Smooth muscle cell (in vitro differentiated cells): Measurements from ENCODE around the gene JAKMIP2. TPM values are rescaled to one million over a fixed set of nuclear protein-coding genes. Genes with fewer than 3 reads are reported as not detected.

ENCODE experiments used
- DNase-seq: peaks from one replicate; lab custom pipeline; 2025; ENCODE audit not compliant: unreplicated experiment; lab: John Stamatoyannopoulos, UW
- H2AFZ ChIP-seq: fragments of 200-600 bp; sonication (generic); 2 replicates; pipeline ENCODE4 v1.6.0; 2016; ENCODE audit warnings: antibody characterized with exemption, low read depth, mild to moderate bottlenecking
- H3F3A ChIP-seq: fragments of 200-600 bp; sonication (generic); 2 replicates; pipeline ENCODE4 v1.6.0; 2017; ENCODE audit warnings: antibody characterized with exemption, low read depth
- H3K27ac ChIP-seq: fragments of 200-600 bp; sonication (generic); 2 replicates; pipeline ENCODE4 v1.5.1; 2016; ENCODE audit warnings: low read depth, mild to moderate bottlenecking
- H3K27me3 ChIP-seq: fragments of 200-600 bp; sonication (generic); 2 replicates; pipeline ENCODE4 v1.6.1; 2016; ENCODE audit warnings: low read depth, mild to moderate bottlenecking
- H3K36me3 ChIP-seq: fragments of 200-600 bp; sonication (generic); 2 replicates; pipeline ENCODE4 v1.5.1; 2016; ENCODE audit warnings: low read depth
- H3K4me1 ChIP-seq: fragments of 200-600 bp; sonication (generic); 2 replicates; pipeline ENCODE4 v1.5.1; 2016; ENCODE audit warnings: low read depth
- H3K4me2 ChIP-seq: fragments of 200-600 bp; sonication (generic); 2 replicates; pipeline ENCODE4 v1.6.0; 2016; ENCODE audit warnings: mild to moderate bottlenecking
- H3K4me3 ChIP-seq: fragments of 200-600 bp; sonication (generic); 2 replicates; pipeline ENCODE4 v1.5.1; 2016; ENCODE audit warnings: mild to moderate bottlenecking
- H3K79me2 ChIP-seq: fragments of 200-600 bp; sonication (generic); 2 replicates; pipeline ENCODE4 v1.6.0; 2016; ENCODE audit warnings: low read depth, mild to moderate bottlenecking
- H3K9ac ChIP-seq: fragments of 200-600 bp; sonication (generic); 2 replicates; pipeline ENCODE4 v1.6.0; 2016; ENCODE audit warnings: low read depth
- H3K9me3 ChIP-seq: fragments of 200-600 bp; sonication (generic); replicated peaks from 2 replicates; pipeline ENCODE4 v1.5.1; 2016; ENCODE audit warnings: low read depth
- H4K20me1 ChIP-seq: fragments of 200-600 bp; sonication (generic); 2 replicates; pipeline ENCODE4 v1.6.0; 2016; ENCODE audit warnings: low read depth
- CTCF ChIP-seq: fragments of 200-600 bp; sonication (generic); IDR thresholded peaks from 2 replicates; pipeline ENCODE4 v1.5.1; 2017; ENCODE audit warnings: borderline replicate concordance, mild to moderate bottlenecking, antibody characterized with exemption; ENCODE audit not compliant: insufficient read depth, poor library complexity, severe bottlenecking
- WGBS: methylation state at CpG from one replicate; pipeline ENCODE4 v1.1.7; 2016; ENCODE audit warnings: low lambda C conversion rate; 5-methylcytosine and 5-hydroxymethylcytosine counted together
- polyA plus RNA-seq: library from polyadenylated mRNA; unstranded; fragments of >200 nt; fragmentation: Nextera tagmentation; extraction: Ambion mirVana; gene quantifications from 2 replicates; pipeline ENCODE4 v1.2.1, GENCODE V29; 2016
- total RNA-seq: library from RNA; depleted of rRNA; stranded (reverse); fragments of >200 nt; gene quantifications from 2 replicates; pipeline ENCODE4 v1.2.3, GENCODE V29; 2014

Gene JAKMIP2
- total and polyA plus RNA-seq, 2 experiments from 2014 or later: 2.9 to 7.6 TPM

GRCh38 chr5:147740864-147741263 lies 41.7 kb downstream of the JAKMIP2 start:
- no peaks in the 10 kb centered on the region for H3K79me2 ChIP-seq
- 98% methylated on average over 4 of the region's 4 CpGs for WGBS
- H3K4me3 ChIP-seq: no peak overlapping the region
- H3K4me2 ChIP-seq: no peak overlapping the region
- no peak overlapping the region for H3K27ac ChIP-seq
- H3K36me3 ChIP-seq: no peaks in the 10 kb centered on the region
- H3K9me3 ChIP-seq: no peaks in the 10 kb centered on the region
- H2AFZ ChIP-seq: no peak overlapping the region
- no peak overlapping the region for H3K9ac ChIP-seq
- no peaks in the 10 kb centered on the region for H4K20me1 ChIP-seq
- H3F3A ChIP-seq: no peaks in the 10 kb centered on the region
- no peak for DNase-seq
- TF ChIP-seq CTCF: no peak
- H3K27me3 ChIP-seq: no peaks in the 10 kb centered on the region
- no peaks in the 10 kb centered on the region for H3K4me1 ChIP-seq

GRCh38 chr5:147737921-147738320 lies 44.6 kb downstream of the JAKMIP2 start:
- no peaks in the 10 kb centered on the region for H3K79me2 ChIP-seq
- no peak overlapping the region for H3K4me3 ChIP-seq
- no peak for DNase-seq
- H3K4me2 ChIP-seq: no peak overlapping the region
- no peaks in the 10 kb centered on the region for H3K4me1 ChIP-seq
- no peaks in the 10 kb centered on the region for H3K27me3 ChIP-seq
- no peak for TF ChIP-seq CTCF
- 79% methylated on average over 3 of the region's 3 CpGs for WGBS
- no peaks in the 10 kb centered on the region for H3F3A ChIP-seq
- no peaks in the 10 kb centered on the region for H3K9me3 ChIP-seq
- H2AFZ ChIP-seq: no peak overlapping the region
- H3K9ac ChIP-seq: no peak overlapping the region
- H4K20me1 ChIP-seq: no peaks in the 10 kb centered on the region
- H3K27ac ChIP-seq: no peak overlapping the region
- no peaks in the 10 kb centered on the region for H3K36me3 ChIP-seq

GRCh38 chr5:147735621-147736125 lies 46.9 kb downstream of the JAKMIP2 start:
- no peak for DNase-seq
- Histone ChIP-seq H4K20me1 (no peaks in the 10 kb centered on the region), H3K9me3 (no peaks in the 10 kb centered on the region), H3K79me2 (no peaks in the 10 kb centered on the region), H2AFZ (no peak overlapping the region), H3K9ac (no peak overlapping the region), H3K4me3 (no peak overlapping the region), H3K4me1 (peaks cover 3% of the 10 kb centered on the region), H3K36me3 (no peaks in the 10 kb centered on the region), H3K27ac (no peak overlapping the region), H3K4me2 (no peak overlapping the region), H3K27me3 (no peaks in the 10 kb centered on the region), H3F3A (no peaks in the 10 kb centered on the region)
- no peak for TF ChIP-seq CTCF

GRCh38 chr5:147734894-147735293 lies 47.6 kb downstream of the JAKMIP2 start:
- WGBS: 89% methylated on average over 4 of the region's 4 CpGs
- no peaks in the 10 kb centered on the region for H3K79me2 ChIP-seq
- no peak overlapping the region for H2AFZ ChIP-seq
- no peak overlapping the region for H3K4me3 ChIP-seq
- no peaks in the 10 kb centered on the region for H3K36me3 ChIP-seq
- H3K4me1 ChIP-seq: peaks cover 3% of the 10 kb centered on the region
- no peaks in the 10 kb centered on the region for H4K20me1 ChIP-seq
- H3K9me3 ChIP-seq: no peaks in the 10 kb centered on the region
- TF ChIP-seq CTCF: no peak
- no peaks in the 10 kb centered on the region for H3K27me3 ChIP-seq
- no peak overlapping the region for H3K9ac ChIP-seq
- H3K4me2 ChIP-seq: no peak overlapping the region
- no peak for DNase-seq
- H3K27ac ChIP-seq: no peak overlapping the region
- H3F3A ChIP-seq: no peaks in the 10 kb centered on the region
